NCI-H748 treated with DMSO at 0.1 percent for 48 hours (cell line): ENCODE results near the gene ASGR1.

ENCODE experiments used
- DNase-seq: peaks from one replicate; lab custom pipeline; 2025; lab: John Stamatoyannopoulos, UW

The ASGR1 gene

GRCh38 chr17:7179317-7180254 lies at the start of gene ASGR1:
Gene ASGR1 (minus strand): TSS chr17:7179370. CDS start chr17:7178563, 807 bp downstream.
- DNase-seq = no peak

DNA sequence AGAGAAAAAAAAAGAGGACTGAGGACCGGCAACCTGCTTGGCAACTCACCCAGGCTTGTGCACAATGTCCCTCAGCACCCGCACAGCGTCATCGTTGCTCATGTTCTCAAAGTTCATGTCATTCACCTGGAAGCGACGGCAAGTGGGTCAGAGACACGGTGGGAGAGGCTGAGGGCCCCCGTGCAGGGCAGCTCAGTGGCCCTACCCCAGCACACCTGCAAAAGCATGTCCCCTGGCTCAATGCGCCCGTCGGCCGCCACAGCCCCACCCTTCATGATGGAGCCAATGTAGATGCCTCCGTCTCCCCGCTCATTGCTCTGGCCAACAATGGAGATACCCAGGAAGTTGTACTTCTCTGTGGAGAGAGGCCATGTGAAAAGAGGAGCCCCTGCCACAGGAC lies 49.8 kb upstream of the ASGR1 start:
- no peak for DNase-seq

GRCh38 chr17:7226721-7227710 lies 47.8 kb upstream of the ASGR1 start:
- no peak for DNase-seq

- no peak for DNase-seq
These were observed 46.7 kb upstream of the ASGR1 start for GRCh38 chr17:7225711-7226331.

GRCh38 chr17:7224661-7225111 lies 45.5 kb upstream of the ASGR1 start:
- no peak for DNase-seq

DNA sequence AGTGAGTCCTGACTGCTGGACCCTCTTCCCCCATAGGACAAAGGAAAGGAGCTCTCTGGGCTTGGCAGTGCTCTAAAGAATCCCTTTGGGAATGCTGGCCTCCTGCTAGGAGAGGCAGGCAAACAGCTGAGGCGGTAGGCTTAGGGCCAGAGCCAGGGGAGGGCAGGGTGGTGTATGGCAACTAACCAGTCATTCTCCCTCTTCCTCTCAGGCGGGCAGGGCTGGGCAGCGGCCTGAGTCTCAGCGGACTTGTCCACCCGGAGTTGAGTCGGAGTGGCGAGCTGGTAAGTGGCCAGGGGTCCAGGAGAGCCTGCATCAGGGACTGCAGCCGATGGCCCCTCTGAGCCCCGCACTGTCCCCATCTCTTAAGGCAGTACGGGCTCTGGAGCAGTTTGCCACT lies 44.9 kb upstream of the ASGR1 start:
- no peak for DNase-seq

GRCh38 chr17:7223375-7223774 lies 44.2 kb upstream of the ASGR1 start:
- DNase-seq = no peak

GRCh38 chr17:7222972-7223292 lies 43.8 kb upstream of the ASGR1 start:
- DNase-seq = no peak

DNA sequence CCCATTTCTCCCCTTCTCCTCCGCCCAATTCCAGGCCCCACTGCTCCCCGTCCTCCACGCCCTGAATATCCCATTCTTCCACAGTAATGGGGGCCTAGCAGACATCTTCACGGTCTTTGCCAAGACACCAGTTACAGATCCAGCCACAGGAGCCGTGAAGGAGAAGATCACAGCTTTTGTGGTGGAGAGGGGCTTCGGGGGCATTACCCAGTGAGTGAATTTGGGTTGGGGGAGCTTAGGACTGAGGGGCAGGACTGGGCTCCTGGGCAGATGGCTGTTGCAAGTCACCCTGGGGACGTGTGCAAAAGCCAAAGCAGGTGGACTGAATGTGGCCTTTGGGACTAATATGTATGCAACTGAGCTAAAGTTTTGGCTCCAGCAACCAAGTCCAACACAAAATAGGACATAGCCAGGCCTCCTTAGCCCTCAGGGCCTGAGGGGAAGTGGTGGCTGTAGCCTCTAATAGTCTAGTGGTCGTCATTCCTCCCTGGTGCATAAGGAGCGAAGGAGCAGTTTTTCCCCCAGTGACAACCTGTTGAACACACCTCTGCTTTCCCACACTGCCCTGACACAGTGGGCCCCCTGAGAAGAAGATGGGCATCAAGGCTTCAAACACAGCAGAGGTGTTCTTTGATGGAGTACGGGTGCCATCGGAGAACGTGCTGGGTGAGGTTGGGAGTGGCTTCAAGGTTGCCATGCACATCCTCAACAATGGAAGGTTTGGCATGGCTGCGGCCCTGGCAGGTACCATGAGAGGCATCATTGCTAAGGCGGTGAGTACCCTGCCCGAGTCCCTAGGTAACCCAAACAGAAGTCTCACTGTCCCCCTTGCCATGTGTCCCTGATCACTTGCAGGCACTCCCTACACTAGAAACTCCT lies 43.2 kb upstream of the ASGR1 start:
- DNase-seq = no peak

GRCh38 chr17:7221278-7222092 lies 42.3 kb upstream of the ASGR1 start:
- DNase-seq = no peak

- DNase-seq = peak; percentile 36
These were observed 41.6 kb upstream of the ASGR1 start for GRCh38 chr17:7220593-7221277.

DNA sequence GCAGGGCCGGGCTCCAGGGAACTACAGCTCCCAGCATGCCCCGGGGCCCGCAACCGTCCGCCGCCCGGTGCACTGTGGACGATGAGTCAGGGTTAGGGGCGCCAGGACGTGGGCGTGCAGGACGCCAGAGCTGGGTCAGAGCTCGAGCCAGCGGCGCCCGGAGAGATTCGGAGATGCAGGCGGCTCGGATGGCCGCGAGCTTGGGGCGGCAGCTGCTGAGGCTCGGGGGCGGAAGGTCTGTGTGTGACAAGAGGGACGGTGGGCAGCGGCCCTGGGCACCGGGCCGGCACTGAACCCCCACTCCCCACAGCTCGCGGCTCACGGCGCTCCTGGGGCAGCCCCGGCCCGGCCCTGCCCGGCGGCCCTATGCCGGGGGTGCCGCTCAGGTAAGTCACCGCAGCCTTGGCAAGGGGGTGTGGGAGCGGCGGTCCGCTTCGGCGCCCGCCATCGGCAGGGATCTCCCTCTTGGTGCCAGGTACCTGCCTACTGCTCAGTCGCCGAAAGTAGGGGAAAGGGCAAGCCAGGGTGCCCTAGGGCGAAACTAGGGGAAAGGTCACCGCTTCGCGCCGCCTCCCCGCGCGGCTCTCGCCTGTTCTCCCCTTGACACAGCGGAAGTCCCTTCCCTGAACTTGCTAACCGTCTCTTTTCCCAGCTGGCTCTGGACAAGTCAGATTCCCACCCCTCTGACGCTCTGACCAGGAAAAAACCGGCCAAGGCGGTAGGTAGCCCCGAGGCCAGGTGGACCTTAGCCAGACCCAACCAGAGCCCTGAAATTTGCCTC lies 40.8 kb upstream of the ASGR1 start, which contains the start of the genes ACADVL and DLG4:
Gene ACADVL, plus strand, starts transcription at position 127 of the 781 bp plus-strand sequence. Its CDS starts 47 bp downstream, at position 174.
Gene DLG4, minus strand, starts transcription at position 25 of the 781 bp plus-strand sequence.
- DNase-seq = peak; percentile 65

DNA sequence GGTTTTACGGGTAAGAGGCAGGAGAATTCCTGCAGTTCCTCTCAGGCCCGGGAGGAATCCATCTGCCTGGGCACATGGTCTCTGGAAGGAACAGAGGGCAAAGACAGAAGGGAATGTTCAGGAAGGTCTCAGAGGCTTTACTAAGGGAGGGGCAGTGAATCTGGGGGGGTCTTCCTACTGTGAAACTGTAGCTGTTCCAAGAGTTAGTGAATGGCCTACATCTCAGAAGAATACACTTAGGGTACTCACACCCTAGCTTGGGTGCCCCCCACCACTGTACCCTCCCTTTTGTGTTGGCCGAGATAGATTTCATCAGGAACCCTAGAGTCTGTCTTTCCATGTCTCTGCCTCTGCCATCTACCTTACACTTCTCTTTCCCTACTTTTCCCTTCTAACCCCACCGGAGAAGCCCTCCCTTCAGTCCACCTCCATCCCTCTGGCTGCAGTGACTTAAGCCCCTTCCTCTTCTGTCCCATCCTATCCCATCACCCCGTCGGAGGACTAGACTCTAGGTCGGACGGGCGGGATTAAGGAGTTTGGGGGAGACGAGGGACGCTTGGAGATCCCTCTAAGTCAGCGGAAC lies 40.1 kb upstream of the ASGR1 start:
- DNase-seq = no peak

- no peak for DNase-seq
These were observed 39.6 kb upstream of the ASGR1 start for GRCh38 chr17:7218758-7219157.

DNA sequence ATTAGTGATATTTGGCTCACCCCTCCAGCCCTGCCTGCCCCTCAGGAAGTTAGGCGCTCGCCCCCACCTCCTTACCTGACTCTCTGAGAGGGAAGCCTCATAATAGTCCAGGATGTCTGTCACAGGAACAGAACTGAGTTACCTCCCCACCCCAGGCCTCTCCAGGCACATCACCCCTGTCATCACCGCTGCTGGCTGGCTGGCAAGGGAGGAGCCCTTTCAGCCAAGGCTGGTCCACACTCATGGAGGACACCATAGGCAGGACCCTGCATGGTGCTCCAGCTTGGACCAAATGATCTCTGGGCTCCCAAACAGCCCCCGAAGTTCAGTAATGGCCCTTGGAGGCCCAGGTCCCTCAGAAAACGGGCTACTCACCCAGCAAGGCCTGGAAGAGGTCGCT lies 39.0 kb upstream of the ASGR1 start:
- no peak for DNase-seq

DNA sequence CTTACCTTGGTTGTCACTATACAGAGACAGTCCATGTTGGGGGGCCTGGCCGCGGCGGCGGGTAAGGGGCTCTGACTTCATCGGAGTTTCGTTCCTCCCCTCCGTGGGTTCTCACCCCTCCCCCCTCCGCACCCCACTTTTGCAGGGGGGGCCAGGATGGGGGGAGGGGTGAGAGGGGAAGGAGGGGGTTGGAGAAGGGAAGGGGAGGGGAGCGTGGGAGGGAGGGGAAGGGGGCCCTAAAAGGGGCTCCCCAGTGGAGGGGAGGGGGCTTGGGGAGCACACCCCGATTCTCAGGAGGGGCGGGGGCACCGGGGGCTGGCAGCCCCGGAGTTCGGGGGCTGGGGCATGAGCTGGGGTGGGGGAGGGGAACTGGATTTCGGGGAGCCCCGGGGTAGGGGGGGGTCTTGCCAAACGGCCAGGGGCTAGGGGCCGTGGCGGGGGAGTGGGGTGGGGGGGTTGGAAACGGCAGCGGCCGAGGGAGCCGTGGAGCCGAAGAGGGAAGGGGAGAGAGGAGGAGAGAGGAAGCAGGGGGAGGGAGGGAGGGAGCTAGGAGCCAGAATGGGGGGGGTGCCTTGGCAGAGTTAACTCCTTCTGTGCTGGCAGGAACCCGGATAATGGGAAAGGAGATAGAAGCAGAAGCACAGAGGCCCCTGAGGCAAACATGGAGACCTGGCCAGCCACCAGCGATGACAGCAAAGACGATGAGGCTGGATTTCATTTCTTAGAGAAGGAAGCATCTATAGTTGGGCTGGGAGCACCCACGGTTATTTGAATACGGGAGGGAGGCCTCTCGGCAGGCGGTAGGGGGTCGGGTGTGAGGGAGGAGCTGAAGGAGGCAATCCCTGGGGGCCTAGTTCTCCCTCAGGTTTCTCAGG lies 38.2 kb upstream of the ASGR1 start:
- no peak for DNase-seq
